ENCODE data around the gene THEMIS2.

DNA sequence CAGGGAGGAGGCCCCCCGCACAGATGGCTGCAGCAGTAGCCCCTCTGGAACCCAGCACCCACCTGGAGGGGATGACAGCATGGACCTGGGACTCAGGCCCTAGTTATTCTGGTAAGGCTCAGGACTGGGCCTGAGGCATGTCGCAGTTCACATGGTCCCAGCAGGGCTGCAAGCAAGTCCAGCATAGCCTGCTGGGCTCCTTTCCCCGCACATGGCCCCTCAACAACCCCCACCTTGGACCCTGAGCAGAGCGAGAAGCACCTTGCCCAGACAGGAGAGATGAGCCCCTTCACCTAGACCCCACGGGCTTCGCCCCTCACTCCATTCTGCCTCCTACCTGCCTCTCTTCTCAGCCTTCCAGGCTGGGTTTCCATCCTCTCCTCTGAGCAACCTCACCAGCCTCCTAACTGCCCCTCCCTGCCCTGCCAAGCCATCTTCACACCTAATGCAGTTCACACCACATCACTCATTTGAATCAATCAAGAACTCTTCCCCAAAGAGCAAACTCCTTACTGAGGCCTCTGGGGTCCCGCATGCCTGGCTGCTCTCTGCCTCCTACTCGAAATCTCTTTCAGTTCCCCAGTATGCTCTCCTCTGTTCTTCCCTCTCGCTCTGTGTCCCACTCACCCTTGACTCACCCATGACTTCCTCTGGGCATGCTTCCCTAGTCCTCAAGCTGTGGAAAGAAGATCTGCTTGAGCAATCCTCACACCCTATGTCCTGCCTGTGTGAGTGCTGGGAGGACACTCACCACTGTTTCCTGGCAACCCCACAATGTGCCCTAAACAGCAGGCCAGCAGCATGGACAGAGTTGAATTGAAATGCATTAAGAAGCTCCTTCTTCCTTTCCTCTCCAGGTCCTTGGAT lies 9.4 kb upstream of the THEMIS2 start:
- no peak for TF ChIP-seq CTCF (IDR thresholded peaks at IDR 0.05)
- TF ChIP-seq ZFX (IDR thresholded peaks at IDR 0.05; ENCODE audit: borderline replicate concordance) = no peak

Data from 22Rv1 (cell line).